ENCODE measurements around the gene INPP5J.

INPP5J gene

GRCh38 chr22:31085493-31085824, 37.3 kb upstream of the INPP5J start:
- Histone ChIP-seq H3K79me2 (ENCODE audit: insufficient read depth, low read length) (no peaks in the 10 kb centered on the region), H3K9me3 (ENCODE audit: insufficient read depth, low read length) (no peaks in the 10 kb centered on the region), H3K36me3 (ENCODE audit: low read length) (no peaks in the 10 kb centered on the region), H3F3A (ENCODE audit: insufficient read depth) (peaks cover 12% of the 10 kb centered on the region), H3K9me2 (replicated peaks; ENCODE audit: insufficient read depth, low read length) (no peaks in the 10 kb centered on the region), H2AFZ (ENCODE audit: low read depth, low read length, severe bottlenecking) (no peak overlapping the region), H4K20me1 (ENCODE audit: low read depth, low read length) (no peaks in the 10 kb centered on the region), H3K4me2 (ENCODE audit: low read depth, low read length, poor library complexity, severe bottlenecking) (peak overlapping the region; percentile 82), H3K9ac (ENCODE audit: low read length) (peak overlapping the region; percentile 69), H3K27ac (ENCODE audit: low read depth, low read length) (no peak overlapping the region), H3K27me3 (ENCODE audit: low read length) (no peaks in the 10 kb centered on the region), H3K4me3 (ENCODE audit: insufficient read depth, low read length, poor library complexity, severe bottlenecking) (peak overlapping the region; percentile 54)
- TF ChIP-seq EZH2phosphoT487 (conservative IDR thresholded peaks at IDR 0.05; ENCODE audit: low read length): no peak
- TF ChIP-seq, protein P1, sequence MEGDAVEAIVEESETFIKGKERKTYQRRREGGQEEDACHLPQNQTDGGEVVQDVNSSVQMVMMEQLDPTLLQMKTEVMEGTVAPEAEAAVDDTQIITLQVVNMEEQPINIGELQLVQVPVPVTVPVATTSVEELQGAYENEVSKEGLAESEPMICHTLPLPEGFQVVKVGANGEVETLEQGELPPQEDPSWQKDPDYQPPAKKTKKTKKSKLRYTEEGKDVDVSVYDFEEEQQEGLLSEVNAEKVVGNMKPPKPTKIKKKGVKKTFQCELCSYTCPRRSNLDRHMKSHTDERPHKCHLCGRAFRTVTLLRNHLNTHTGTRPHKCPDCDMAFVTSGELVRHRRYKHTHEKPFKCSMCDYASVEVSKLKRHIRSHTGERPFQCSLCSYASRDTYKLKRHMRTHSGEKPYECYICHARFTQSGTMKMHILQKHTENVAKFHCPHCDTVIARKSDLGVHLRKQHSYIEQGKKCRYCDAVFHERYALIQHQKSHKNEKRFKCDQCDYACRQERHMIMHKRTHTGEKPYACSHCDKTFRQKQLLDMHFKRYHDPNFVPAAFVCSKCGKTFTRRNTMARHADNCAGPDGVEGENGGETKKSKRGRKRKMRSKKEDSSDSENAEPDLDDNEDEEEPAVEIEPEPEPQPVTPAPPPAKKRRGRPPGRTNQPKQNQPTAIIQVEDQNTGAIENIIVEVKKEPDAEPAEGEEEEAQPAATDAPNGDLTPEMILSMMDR (IDR thresholded peaks at IDR 0.05; ENCODE audit: insufficient read depth, low read length, poor library complexity, severe bottlenecking): no peak

DNA sequence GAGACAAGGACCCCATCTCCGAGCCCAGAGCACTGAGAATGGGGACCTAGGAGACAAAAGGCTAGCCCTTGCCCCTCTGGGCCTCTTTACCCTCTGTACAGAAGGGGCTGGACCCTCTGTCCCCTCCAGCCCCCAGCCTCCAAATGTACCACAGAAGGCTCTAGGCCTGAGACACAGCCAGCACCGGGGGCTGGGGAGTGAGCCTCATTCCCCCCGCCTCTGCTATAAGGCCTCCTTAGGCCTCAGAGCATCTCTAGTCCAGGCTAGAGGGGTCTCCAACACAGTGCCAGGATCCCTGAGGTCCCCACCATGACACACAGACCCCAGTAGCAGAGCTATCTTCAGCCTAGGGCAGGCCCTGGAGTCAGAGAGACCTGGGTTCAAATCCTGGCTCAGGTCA, 36.8 kb upstream of the INPP5J start:
- no peaks in the 10 kb centered on the region for H3K9me3 ChIP-seq (ENCODE audit: insufficient read depth, low read length)
- H3K36me3 ChIP-seq (ENCODE audit: low read length): no peaks in the 10 kb centered on the region
- no peak overlapping the region for H3K4me2 ChIP-seq (ENCODE audit: low read depth, low read length, poor library complexity, severe bottlenecking)
- no peak for TF ChIP-seq EZH2phosphoT487 (conservative IDR thresholded peaks at IDR 0.05; ENCODE audit: low read length)
- TF ChIP-seq, protein P1 (IDR thresholded peaks at IDR 0.05; ENCODE audit: insufficient read depth, low read length, poor library complexity, severe bottlenecking): no peak
- H3K27ac ChIP-seq (ENCODE audit: low read depth, low read length): no peak overlapping the region
- H4K20me1 ChIP-seq (ENCODE audit: low read depth, low read length): no peaks in the 10 kb centered on the region
- no peaks in the 10 kb centered on the region for H3K79me2 ChIP-seq (ENCODE audit: insufficient read depth, low read length)
- no peaks in the 10 kb centered on the region for H3K27me3 ChIP-seq (ENCODE audit: low read length)
- H3F3A ChIP-seq (ENCODE audit: insufficient read depth): peaks cover 12% of the 10 kb centered on the region
- H3K9me2 ChIP-seq (replicated peaks; ENCODE audit: insufficient read depth, low read length): no peaks in the 10 kb centered on the region
- no peak overlapping the region for H2AFZ ChIP-seq (ENCODE audit: low read depth, low read length, severe bottlenecking)
- H3K4me3 ChIP-seq (ENCODE audit: insufficient read depth, low read length, poor library complexity, severe bottlenecking): no peak overlapping the region
- H3K9ac ChIP-seq (ENCODE audit: low read length): peak overlapping the region; percentile 69

DNA sequence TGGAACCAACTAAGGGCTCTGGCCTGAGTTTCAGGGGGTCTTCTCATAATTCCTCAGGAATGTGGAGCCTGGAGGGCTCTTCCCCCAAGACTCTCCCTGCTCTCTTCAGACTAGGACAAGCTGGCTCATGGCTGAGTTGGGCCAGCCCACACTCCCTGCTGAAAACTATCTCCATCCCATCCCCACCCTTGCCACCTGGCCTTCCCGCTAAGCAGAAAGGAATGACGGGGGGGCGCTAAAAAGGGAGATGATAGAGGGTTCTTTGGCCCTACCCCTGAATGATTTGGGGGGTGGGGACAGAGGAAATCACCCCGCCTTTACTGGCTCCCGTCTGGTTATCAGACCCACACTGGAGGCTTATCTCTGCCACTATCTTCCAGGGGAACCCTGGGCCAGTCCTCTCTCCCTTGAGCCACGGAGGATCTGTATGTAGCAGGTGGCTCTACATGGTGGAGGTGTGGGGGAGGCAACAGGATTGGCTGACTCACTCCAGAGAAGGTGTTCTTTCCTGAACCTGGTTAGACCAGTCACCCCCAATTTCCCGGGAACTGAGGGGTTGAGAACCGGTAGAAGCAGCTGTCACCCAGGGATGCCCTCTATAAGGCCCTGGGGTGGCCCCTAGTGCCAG, 35.9 kb upstream of the INPP5J start:
- Histone ChIP-seq H3K9me3 (ENCODE audit: insufficient read depth, low read length) (no peaks in the 10 kb centered on the region), H3K27me3 (ENCODE audit: low read length) (no peaks in the 10 kb centered on the region), H3K9me2 (replicated peaks; ENCODE audit: insufficient read depth, low read length) (no peaks in the 10 kb centered on the region), H3F3A (ENCODE audit: insufficient read depth) (peaks cover 12% of the 10 kb centered on the region), H3K4me2 (ENCODE audit: low read depth, low read length, poor library complexity, severe bottlenecking) (no peak overlapping the region), H3K4me3 (ENCODE audit: insufficient read depth, low read length, poor library complexity, severe bottlenecking) (no peak overlapping the region), H3K79me2 (ENCODE audit: insufficient read depth, low read length) (no peaks in the 10 kb centered on the region), H3K36me3 (ENCODE audit: low read length) (no peaks in the 10 kb centered on the region), H3K9ac (ENCODE audit: low read length) (no peak overlapping the region), H3K27ac (ENCODE audit: low read depth, low read length) (no peak overlapping the region), H2AFZ (ENCODE audit: low read depth, low read length, severe bottlenecking) (no peak overlapping the region), H4K20me1 (ENCODE audit: low read depth, low read length) (no peaks in the 10 kb centered on the region)
- no peak for TF ChIP-seq EZH2phosphoT487 (conservative IDR thresholded peaks at IDR 0.05; ENCODE audit: low read length)
- TF ChIP-seq, protein P1 (IDR thresholded peaks at IDR 0.05; ENCODE audit: insufficient read depth, low read length, poor library complexity, severe bottlenecking): no peak

Data from SU-DHL-6 (cell line).